HEK293 (cell line): ENCODE data around the gene FKBP14.

Source experiments
- IKZF3 ChIP-seq: fragments of 450-650 bp; IDR thresholded peaks from 2 replicates; pipeline ENCODE4 v1.5.0; 2018; ENCODE audit warnings: missing biosample characterization, mild to moderate bottlenecking, missing genetic modification characterization, moderate library complexity
- KLF17 ChIP-seq: fragments of 450-650 bp; formaldehyde crosslinking; IDR thresholded peaks from 2 replicates; pipeline ENCODE4 v1.5.1; 2016; ENCODE audit warnings: missing biosample characterization, missing genetic modification characterization
- KLF8 ChIP-seq: fragments of 450-650 bp; formaldehyde crosslinking; IDR thresholded peaks from 2 replicates; pipeline ENCODE4 v1.5.1; 2016; ENCODE audit warnings: missing biosample characterization, missing genetic modification characterization
- KLF9 ChIP-seq: fragments of 450-650 bp; formaldehyde crosslinking; IDR thresholded peaks from 2 replicates; pipeline ENCODE4 v1.5.1; 2016; ENCODE audit warnings: missing biosample characterization, missing genetic modification characterization, low read depth
- PBX3 ChIP-seq: sonication (generic); formaldehyde crosslinking; IDR thresholded peaks from 2 replicates; pipeline ENCODE4 v1.8.1; 2022; ENCODE audit warnings: mild to moderate bottlenecking, moderate library complexity, missing genetic modification reagents
- REST ChIP-seq: fragments of 450-650 bp; formaldehyde crosslinking; IDR thresholded peaks from 2 replicates; pipeline ENCODE4 v1.5.1; 2016; ENCODE audit warnings: missing biosample characterization, missing genetic modification characterization
- SP3 ChIP-seq: fragments of 450-650 bp; formaldehyde crosslinking; IDR thresholded peaks from 2 replicates; pipeline ENCODE4 v1.5.1; 2016; ENCODE audit warnings: missing biosample characterization, missing genetic modification characterization
- ZBTB26 ChIP-seq: fragments of 450-650 bp; formaldehyde crosslinking; optimal IDR thresholded peaks from 2 replicates; pipeline ENCODE3; 2016; ENCODE audit warnings: missing biosample characterization, mild to moderate bottlenecking, missing genetic modification characterization
- ZBTB8A ChIP-seq: fragments of 450-650 bp; formaldehyde crosslinking; IDR thresholded peaks from 2 replicates; pipeline ENCODE4 v1.5.1; 2016; ENCODE audit warnings: missing biosample characterization, missing genetic modification characterization
- ZEB2 ChIP-seq: fragments of 450-650 bp; formaldehyde crosslinking; IDR thresholded peaks from 2 replicates; pipeline ENCODE4 v1.5.1; 2016; ENCODE audit warnings: missing biosample characterization, missing genetic modification characterization
- ZNF16 ChIP-seq: fragments of 450-650 bp; formaldehyde crosslinking; IDR thresholded peaks from 2 replicates; pipeline ENCODE4 v1.5.1; 2016; ENCODE audit warnings: low read depth, missing biosample characterization, missing genetic modification characterization
- ZNF19 ChIP-seq: fragments of 450-650 bp; formaldehyde crosslinking; IDR thresholded peaks from 2 replicates; pipeline ENCODE4; 2016; ENCODE audit warnings: missing biosample characterization, missing genetic modification characterization, low read depth
- ZNF211 ChIP-seq: fragments of 450-650 bp; formaldehyde crosslinking; IDR thresholded peaks from 2 replicates; pipeline ENCODE4 v1.5.1; 2016; ENCODE audit warnings: low read depth, missing biosample characterization, missing genetic modification characterization
- ZNF335 ChIP-seq: fragments of 450-650 bp; formaldehyde crosslinking; conservative IDR thresholded peaks from 2 replicates; pipeline ENCODE4 v1.5.1; 2016; ENCODE audit warnings: missing biosample characterization, missing genetic modification characterization
- ZNF341 ChIP-seq: fragments of 450-650 bp; formaldehyde crosslinking; IDR thresholded peaks from 2 replicates; pipeline ENCODE4; 2016; ENCODE audit warnings: low read depth, missing biosample characterization, missing genetic modification characterization
- ZNF350 ChIP-seq: fragments of 450-650 bp; formaldehyde crosslinking; IDR thresholded peaks from 2 replicates; pipeline ENCODE4 v1.5.0; 2017; ENCODE audit warnings: missing biosample characterization, mild to moderate bottlenecking, missing genetic modification characterization
- ZNF423 ChIP-seq: fragments of 450-650 bp; formaldehyde crosslinking; IDR thresholded peaks from 2 replicates; pipeline ENCODE4 v1.5.1; 2016; ENCODE audit warnings: missing biosample characterization, missing genetic modification characterization
- ZNF449 ChIP-seq: fragments of 450-650 bp; formaldehyde crosslinking; IDR thresholded peaks from 2 replicates; pipeline ENCODE4 v1.5.1; 2017; ENCODE audit warnings: missing biosample characterization, mild to moderate bottlenecking, missing genetic modification characterization, moderate library complexity
- ZNF600 ChIP-seq: fragments of 450-650 bp; formaldehyde crosslinking; IDR thresholded peaks from 2 replicates; pipeline ENCODE4 v1.5.1; 2016; ENCODE audit warnings: missing biosample characterization, missing genetic modification characterization
- ZNF623 ChIP-seq: fragments of 450-650 bp; formaldehyde crosslinking; IDR thresholded peaks from 2 replicates; pipeline ENCODE4 v1.5.1; 2016; ENCODE audit warnings: missing biosample characterization, missing genetic modification characterization
- ZNF645 ChIP-seq: fragments of 450-650 bp; formaldehyde crosslinking; IDR thresholded peaks from 2 replicates; pipeline ENCODE4; 2016; ENCODE audit warnings: missing biosample characterization, missing genetic modification characterization
- ZNF660 ChIP-seq: fragments of 450-650 bp; IDR thresholded peaks from 2 replicates; pipeline ENCODE4 v1.5.1; 2018; ENCODE audit warnings: missing biosample characterization, mild to moderate bottlenecking, missing genetic modification characterization
- ZNF704 ChIP-seq: fragments of 450-650 bp; formaldehyde crosslinking; IDR thresholded peaks from 2 replicates; pipeline ENCODE4 v1.5.1; 2016; ENCODE audit warnings: missing biosample characterization, missing genetic modification characterization
- ZNF76 ChIP-seq: fragments of 450-650 bp; formaldehyde crosslinking; IDR thresholded peaks from 2 replicates; pipeline ENCODE4; 2016; ENCODE audit warnings: low read depth, missing biosample characterization, missing genetic modification characterization, borderline replicate concordance
- ZSCAN30 ChIP-seq: fragments of 450-650 bp; IDR thresholded peaks from 2 replicates; pipeline ENCODE4 v1.5.1; 2018; ENCODE audit warnings: missing biosample characterization, mild to moderate bottlenecking, missing genetic modification characterization, moderate library complexity
- ZXDB ChIP-seq: fragments of 450-650 bp; formaldehyde crosslinking; IDR thresholded peaks from 2 replicates; pipeline ENCODE4 v1.5.1; 2016; ENCODE audit warnings: missing biosample characterization, missing genetic modification characterization

FKBP14 gene

GRCh38 chr7:30028216-30028748, 1.8 kb upstream of the FKBP14 start, which contains the start of gene PLEKHA8 (continued):
- TF ChIP-seq PBX3 (CRISPR knock-in tag) (no peak; the same call in 1 of the 2 replicates), REST (tag by site-specific recombination) (no peak), ZXDB (tag by site-specific recombination) (peak; percentile 54; the same call in 1 of the 2 replicates), ZBTB8A (tag by site-specific recombination) (peak; percentile 94), ZSCAN30 (0 out of 2 replicates have a peak, but pooled peaks have one; percentile 40), ZNF600 (tag by site-specific recombination) (no peak), KLF17 (tag by site-specific recombination) (peak; percentile 56), ZNF76 (tag by site-specific recombination) (peak; percentile 68; the same call in 1 of the 2 replicates), ZNF335 (tag by site-specific recombination) (no peak; the same call in 1 of the 2 replicates), ZNF645 (tag by site-specific recombination) (no peak), ZNF211 (no peak), KLF8 (0 out of 2 replicates have a peak, but pooled peaks have one; percentile 57), ZNF16 (tag by site-specific recombination) (no peak), ZNF350 (tag by site-specific recombination) (no peak), KLF9 (tag by site-specific recombination) (peak; percentile 56; the same call in 1 of the 2 replicates), ZNF449 (tag by site-specific recombination) (peak; percentile 91), ZNF660 (tag by site-specific recombination) (peak; percentile 77), ZBTB26 (tag by site-specific recombination) (peak; percentile 84), ZEB2 (tag by site-specific recombination) (0 out of 2 replicates have a peak, but pooled peaks have one; percentile 15), ZNF341 (no peak), ZNF623 (tag by site-specific recombination) (no peak), SP3 (tag by site-specific recombination) (peak; percentile 78), IKZF3 (tag by site-specific recombination) (no peak), ZNF423 (tag by site-specific recombination) (no peak), ZNF704 (no peak), ZNF19 (tag by site-specific recombination) (no peak)
